ENCODE data around the gene CUTA.

CUTA gene

GRCh38 chr6:33438978-33439594 lies 21.2 kb upstream of the CUTA start:
- no peak for ATAC-seq

- ATAC-seq: no peak
These were observed 19.8 kb upstream of the CUTA start for GRCh38 chr6:33437666-33438065.

- ATAC-seq: no peak
These were observed 17.1 kb upstream of the CUTA start for GRCh38 chr6:33434961-33435360.

- no peak for ATAC-seq
These were observed 15.8 kb upstream of the CUTA start for GRCh38 chr6:33433544-33434191.

GRCh38 chr6:33433001-33433543 lies 15.2 kb upstream of the CUTA start:
- no peak for ATAC-seq

- no peak for ATAC-seq
These were observed 14.6 kb upstream of the CUTA start for GRCh38 chr6:33432546-33432945.

GRCh38 chr6:33431880-33432541 lies 14.1 kb upstream of the CUTA start:
- ATAC-seq: no peak

- peak; percentile 68 to 70 for ATAC-seq
These were observed 13.3 kb upstream of the CUTA start for GRCh38 chr6:33430991-33431879.

GRCh38 chr6:33430334-33430733 lies 12.4 kb upstream of the CUTA start:
- no peak for ATAC-seq

GRCh38 chr6:33429750-33430052 lies 11.8 kb upstream of the CUTA start:
- ATAC-seq: peak; percentile 21 to 22

- ATAC-seq: no peak
These were observed 11.3 kb upstream of the CUTA start for GRCh38 chr6:33428966-33429749.

GRCh38 chr6:33428224-33428965 lies 10.5 kb upstream of the CUTA start:
- ATAC-seq: peak in 1 of 2 donors; percentile 9

GRCh38 chr6:33427585-33428223 lies 9.8 kb upstream of the CUTA start:
- peak in 1 of 2 donors; percentile 6 for ATAC-seq

- peak in 1 of 2 donors; percentile 22 for ATAC-seq
These were observed 8.9 kb upstream of the CUTA start for GRCh38 chr6:33426590-33427511.

- ATAC-seq: peak; percentile 50 to 62
These were observed 8.0 kb upstream of the CUTA start for GRCh38 chr6:33425668-33426577.

- ATAC-seq: no peak
These were observed 7.2 kb upstream of the CUTA start for GRCh38 chr6:33424855-33425667.

GRCh38 chr6:33423777-33424176 lies 5.9 kb upstream of the CUTA start:
- no peak for ATAC-seq

- no peak for ATAC-seq
These were observed 3.4 kb upstream of the CUTA start for GRCh38 chr6:33421344-33421643.
